Activated CD4-positive, CD25-positive, alpha-beta regulatory T cell (primary cell): ENCODE data around the gene AFAP1.
A peak's percentile ranks its signal among the peaks of the same experiment; 100 is the strongest.

ENCODE experiments used
- DNase-seq, 4 experiments: peaks; one replicate each; lab custom pipeline; 2025; lab: John Stamatoyannopoulos, UW

Gene AFAP1

DNA sequence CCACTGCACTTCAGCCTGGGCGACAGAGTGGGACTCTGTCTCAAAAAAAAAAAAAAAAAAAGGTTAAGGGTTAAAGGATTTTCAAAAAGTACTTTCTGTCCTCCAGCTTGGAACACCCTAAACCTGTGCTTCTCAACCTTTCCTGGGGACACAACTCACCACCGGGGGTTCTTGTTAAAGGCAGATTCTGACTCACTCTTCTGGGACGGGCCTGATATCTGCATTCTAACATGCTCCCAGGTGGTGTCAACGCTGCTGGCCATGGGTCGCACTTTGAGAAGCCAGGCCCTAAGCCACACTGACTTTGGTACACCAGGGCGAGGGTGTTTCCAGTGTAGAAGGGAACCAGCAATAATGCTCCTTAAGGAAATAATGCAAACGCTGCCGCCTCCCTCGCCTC lies 46.1 kb downstream of the AFAP1 start:
- no peak for DNase-seq

DNA sequence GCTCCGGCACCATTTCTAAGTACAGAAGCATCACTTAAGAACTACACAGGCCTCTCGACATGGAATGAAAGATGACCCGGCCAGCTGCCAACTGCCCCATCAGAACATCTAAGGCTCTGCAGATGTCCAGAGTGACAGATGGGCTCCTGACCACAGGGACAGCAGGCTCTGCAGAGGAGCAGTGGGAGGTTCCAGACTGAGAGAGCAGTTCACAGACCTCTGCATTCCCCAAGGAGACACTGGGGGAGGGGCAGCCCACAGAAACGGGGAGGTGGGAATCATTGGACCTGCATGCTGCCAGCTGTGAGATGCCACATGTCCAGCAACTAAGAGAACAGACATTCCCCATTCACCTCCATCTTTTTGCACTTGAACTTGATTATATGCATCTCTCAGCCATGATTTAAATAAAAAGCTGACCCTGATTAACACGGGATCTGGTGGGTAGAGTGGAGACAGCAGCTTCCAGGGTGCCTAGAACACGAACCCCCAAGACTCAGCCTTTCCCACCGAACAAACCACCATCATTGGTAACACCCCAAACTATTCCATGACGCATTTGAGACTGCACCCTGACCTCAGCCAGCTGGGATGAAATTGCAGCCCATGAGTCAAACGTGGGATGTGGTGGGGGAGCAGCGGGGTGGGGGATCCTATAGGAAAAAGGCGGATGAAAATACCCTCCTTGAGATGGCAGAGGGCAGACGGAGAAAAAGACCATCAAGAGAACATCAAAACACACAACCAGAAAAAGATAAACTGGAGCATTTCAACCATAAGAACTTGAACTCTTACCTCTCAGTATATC lies 47.2 kb downstream of the AFAP1 start:
- no peak for DNase-seq

- no peak for DNase-seq
These were observed 48.8 kb downstream of the AFAP1 start for GRCh38 chr4:7890635-7891393.

DNA sequence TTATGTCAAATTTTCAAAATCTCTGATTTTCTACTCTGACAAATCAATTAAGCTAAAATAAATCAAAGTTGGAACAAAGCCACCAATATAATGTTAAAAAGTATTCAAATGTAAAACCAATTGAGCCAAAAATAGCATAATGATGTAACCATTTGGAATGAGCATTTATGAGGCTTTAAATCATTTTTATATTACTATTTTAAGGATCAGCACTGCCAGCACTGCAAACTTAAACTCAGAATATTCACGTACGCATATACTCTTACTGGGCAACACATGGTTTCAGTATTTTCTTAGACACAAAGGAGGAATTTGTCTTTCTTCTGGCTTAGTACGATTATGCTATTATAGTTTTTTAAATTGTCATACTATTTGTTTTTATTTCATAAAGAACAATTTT lies 52.2 kb downstream of the AFAP1 start:
- no peak for DNase-seq

- DNase-seq, result no peak
These were observed 53.4 kb downstream of the AFAP1 start for GRCh38 chr4:7886007-7886973.

GRCh38 chr4:7885216-7886006 lies 54.2 kb downstream of the AFAP1 start:
- no peak for DNase-seq

DNA sequence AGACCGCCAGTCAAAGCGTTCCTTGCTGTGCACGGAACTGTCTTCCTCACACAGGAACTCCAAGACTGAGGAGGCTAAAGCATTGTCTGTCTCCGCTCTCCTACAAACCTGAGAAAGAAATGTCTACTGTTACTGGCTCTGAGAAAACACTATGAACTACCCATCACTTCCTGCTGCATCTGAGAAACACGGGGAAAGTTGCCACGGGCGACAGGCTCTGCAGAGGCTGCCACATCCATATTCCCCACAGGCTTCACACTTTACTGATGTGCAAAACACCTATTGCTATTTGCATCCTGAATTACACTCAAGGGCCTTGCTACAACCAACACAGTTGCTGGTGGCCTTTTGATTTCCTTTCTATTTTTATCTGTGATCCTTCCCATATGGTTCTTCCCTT lies 59.0 kb downstream of the AFAP1 start:
- no peak for DNase-seq

DNA sequence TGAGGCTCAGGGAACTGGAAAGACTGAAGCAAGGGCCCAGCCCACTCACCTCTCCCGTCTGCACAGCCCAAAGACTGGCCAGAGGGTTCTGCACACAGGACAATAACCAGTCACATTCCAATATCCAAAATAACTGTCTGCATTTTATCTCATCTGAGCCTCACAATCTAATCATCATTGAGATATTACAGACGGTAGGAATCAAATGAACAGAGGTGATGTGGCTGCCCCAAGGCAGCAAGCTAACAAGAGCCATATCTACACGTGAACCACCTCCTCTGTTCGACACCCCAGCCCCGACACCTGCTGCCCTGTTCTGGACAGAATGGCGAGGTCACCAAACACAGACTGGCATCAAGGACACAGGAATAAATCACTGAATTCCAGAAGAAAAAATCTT lies 60.5 kb downstream of the AFAP1 start:
- DNase-seq, result no peak

DNA sequence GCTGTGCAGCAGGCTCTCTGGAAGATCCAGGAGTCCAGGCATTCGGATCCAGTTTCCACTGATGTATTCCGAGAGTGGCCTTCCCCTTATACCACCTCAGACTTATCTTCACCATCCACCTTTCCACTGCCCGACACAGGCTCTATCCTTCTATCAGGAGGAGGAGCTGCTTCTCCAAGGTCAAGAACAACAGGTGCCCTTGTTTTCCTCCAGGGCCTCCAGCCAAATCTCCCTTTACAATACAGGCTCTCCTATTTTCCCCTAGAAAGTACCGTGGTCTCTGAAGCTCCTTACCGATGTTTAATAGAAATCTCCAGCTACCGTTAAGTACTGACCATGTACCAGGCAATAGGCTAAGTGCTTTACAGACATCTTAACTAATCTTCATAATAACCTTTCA lies 61.3 kb downstream of the AFAP1 start:
- no peak for DNase-seq

DNA sequence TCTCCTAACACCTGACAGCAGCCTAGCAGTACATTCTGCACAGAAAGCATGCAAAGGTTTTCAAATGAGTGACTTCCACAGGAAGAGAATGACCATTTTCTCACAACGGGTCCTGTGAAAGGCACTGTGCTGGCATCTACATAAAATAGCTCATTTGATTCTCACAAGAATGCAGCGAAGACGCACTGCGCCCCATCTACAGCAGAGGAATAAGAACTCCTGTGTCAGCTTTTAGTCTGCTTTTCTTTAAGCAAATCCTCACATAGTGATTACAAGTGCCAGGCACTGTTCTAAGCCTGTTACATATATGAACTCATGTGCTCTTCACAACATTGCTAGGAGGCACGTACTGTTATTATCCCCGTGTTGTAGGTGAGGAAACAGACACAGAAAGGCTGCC lies 62.5 kb downstream of the AFAP1 start:
- DNase-seq, result no peak

DNA sequence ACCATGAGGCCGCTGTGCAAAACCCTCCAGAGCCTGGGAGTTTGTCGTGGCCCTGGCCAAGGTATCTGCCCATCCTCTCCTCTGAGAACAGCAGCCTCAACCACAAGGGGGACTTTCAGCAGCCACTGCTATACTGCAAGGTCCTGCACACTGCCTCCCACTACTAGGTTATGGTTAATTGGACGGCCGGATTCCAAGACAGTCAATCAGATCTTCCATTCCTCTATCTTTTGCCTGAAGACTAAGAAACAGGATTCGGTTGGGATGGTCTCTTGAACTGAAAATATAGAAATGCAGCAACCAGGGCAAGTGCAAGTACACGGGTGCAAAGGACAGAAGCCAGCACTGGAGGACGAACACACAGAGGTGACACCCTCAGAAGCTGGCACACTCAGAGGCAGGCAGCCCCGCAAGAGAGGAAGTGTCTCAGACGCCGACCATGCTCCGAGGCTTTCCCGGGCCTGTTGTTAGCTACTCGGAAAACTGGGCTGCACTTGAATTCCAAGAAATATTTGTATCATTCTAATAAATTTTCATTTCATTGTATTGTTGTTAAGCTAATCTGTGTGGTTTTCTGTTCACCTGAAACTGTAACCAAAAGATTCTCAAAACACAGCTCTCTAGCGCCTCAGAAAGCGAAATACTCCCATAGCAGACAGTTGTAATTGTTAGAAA lies 63.3 kb downstream of the AFAP1 start:
- DNase-seq, result peak in 3 of 4 experiments; percentile 30 to 48 (median 37)

DNA sequence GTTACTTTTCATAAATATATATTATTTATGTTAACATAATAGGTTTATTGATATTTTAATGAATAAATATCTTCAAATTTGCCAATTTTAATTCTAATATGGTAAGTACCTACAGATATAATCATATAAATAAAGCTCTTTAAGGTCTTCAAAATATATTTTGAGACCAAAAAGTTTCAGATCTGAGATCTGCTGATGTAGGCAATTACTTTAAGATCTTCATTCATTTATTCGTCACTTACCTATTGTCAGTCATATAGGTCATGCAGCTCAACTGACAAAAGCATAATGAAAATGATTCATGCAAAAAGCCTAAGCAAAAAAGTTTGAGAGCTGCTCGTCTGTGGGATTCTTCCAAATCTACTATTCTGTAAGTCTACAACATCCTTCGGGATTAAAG lies 64.8 kb downstream of the AFAP1 start:
- DNase-seq, result no peak

DNA sequence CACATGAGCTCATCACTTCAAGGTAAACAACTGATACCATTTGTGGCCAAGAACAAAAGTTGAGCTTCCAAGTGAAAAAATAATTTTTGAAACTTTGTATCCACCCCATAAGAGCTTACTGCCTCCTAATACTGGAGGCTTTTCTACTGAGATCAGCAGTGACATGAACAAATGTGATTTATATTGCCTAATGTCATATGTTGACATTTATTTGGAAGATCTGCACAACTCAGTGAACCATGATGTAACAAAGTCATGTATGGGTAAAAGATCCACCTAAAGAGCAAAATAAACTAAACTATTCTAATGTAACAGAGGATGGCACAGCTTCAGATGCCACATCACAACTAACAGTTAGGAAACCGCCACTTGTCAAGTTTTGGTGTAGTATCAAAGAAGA lies 65.8 kb downstream of the AFAP1 start:
- DNase-seq, result no peak

DNA sequence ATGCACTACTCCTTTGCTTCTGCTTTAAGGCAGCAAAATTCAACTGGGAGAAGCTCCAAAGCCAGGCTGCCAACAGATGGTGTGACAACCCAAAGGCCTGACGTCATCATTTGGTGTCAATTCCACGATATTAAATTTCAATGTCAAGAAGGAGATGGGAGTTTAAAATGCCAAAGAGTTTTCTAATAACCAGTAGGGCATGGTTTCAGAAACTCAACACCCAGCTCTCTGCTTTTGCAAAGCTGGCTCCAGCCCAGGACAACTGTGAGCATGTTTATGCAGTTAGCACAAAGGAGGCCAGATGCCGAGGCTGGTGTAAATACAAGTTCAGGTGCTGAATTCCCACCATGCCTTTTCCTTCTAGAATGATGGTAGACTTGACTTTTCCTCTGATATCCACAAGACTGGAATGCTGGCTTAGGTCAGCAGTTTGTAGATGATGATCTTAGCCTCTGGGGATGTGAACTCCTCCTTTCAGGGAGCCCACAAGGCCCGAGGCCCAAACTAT lies 67.3 kb downstream of the AFAP1 start:
- DNase-seq, result no peak

GRCh38 chr4:7871356-7871755 lies 68.3 kb downstream of the AFAP1 start:
- no peak for DNase-seq

GRCh38 chr4:7868892-7869471 lies 70.7 kb downstream of the AFAP1 start:
- DNase-seq, result no peak

DNA sequence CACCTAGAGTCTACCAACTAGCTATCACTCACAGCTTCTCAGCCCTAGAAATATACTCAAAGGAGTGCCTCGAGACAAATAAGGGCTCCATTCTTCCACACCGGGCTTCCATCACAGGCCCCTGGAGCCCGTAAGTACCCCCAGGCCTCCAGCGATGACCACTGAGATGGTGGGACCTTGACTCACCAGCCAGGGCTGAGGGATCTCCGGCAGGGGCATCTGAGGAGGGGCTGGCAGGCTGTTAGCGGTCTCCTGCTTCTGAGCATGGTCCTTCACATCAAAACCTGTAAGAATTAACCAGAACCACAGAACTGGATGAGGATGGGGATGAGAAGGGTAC lies 71.3 kb downstream of the AFAP1 start:
- no peak for DNase-seq

DNA sequence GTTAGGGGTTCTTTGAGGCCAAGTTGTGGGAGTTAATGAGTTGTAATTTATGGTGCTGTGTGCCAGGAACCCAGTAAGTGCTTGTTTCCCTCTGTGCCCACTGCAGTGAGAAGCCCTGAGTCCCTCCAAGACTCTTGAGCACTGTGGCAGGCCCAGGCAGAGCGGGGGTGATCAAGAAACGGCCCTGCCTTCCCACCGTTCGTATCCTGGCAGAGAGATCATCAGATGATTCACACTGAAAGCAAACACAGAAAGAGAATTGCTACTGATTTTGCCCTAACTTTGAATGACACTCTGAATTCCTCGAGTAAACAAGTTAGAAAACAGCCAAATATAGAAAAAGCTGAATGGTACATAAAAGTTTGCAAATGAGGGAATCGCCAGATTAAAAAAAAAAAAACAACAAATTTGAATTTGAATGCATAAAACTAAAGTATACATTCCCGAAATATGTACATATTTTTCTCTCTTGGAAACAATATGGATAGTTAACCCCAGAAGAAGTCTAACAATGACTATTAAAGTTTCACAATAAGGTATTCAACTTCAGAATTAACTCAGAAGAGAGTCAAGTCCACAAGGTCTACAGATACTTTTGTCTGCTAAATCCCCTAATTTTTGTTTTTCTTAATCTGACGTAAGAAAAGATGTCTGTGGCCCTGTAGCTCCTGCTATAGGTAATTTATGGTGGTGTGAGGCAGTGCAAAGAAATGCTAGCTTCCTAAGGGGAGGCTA lies 71.8 kb downstream of the AFAP1 start:
- no peak for DNase-seq

DNA sequence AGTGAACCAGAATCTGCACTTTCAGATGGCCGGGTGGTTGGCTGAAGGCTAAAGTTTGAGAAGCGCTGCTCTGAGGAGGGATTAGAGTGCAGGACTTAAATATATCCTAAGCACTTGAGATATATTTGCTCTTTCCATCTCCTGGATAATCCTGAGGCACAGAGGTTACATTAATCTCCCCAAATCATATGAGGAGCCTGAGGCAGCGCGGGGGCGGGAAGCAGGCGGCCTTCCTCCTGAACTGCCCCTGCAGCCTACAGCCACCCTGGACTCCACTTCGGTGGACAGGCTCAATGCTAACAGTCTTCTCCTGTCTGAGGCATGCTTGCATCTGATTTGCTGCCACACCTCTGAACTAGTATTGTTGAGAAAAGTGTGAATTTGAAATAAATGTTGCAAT lies 72.5 kb downstream of the AFAP1 start:
- DNase-seq, result no peak

GRCh38 chr4:7865533-7865932 lies 74.1 kb downstream of the AFAP1 start:
- DNase-seq, result no peak
